Cardiac septum (tissue), 1 donor: ENCODE data around the gene TNFAIP6. TPM values are rescaled to one million over a fixed set of nuclear protein-coding genes. Genes with fewer than 3 reads are reported as not detected.

ENCODE experiments used
- DNase-seq: peaks from one replicate; pipeline ENCODE4 v3.0.0-alpha.2; 2020; ENCODE audit warnings: low spot score
- intact Hi-C: fragments of 100-400 bp; cut with DNase I; formaldehyde crosslinking; loops from one replicate; pipeline ENCODE4 v1.14.0; 2022
- total RNA-seq: library from RNA; stranded (reverse); fragmentation: NEBNext Ultra II Directional; extraction: Animal tissue kit (Norgen Biotek cat#: 25700); gene quantifications from one replicate; pipeline ENCODE4 v1.2.1, GENCODE V29; 2021
- donor health status: DM: no; HTN: no; CAD: no.

The TNFAIP6 gene
- total RNA-seq, 1 donor from 2014 or later: 4.9 TPM

GRCh38 chr2:151358166-151358970, 976 bp downstream of the TNFAIP6 start:
- DNase-seq: no peak
- intact Hi-C loops: no loop called here

- intact Hi-C loops: no loop called here
- no peak for DNase-seq
Observed at GRCh38 chr2:151359768-151360461, 2.5 kb downstream of the TNFAIP6 start.

GRCh38 chr2:151361674-151362370, 4.4 kb downstream of the TNFAIP6 start:
- intact Hi-C loops: no loop called here
- no peak for DNase-seq

- intact Hi-C loops: no loop called here
- no peak for DNase-seq
Observed at GRCh38 chr2:151363709-151364108, 6.3 kb downstream of the TNFAIP6 start.

GRCh38 chr2:151367571-151367970, 10.2 kb downstream of the TNFAIP6 start:
- intact Hi-C loops: no loop called here
- no peak for DNase-seq

- intact Hi-C loops: no loop called here
- no peak for DNase-seq
Observed at GRCh38 chr2:151374436-151374835, 17.0 kb downstream of the TNFAIP6 start.

GRCh38 chr2:151379169-151379568, 21.8 kb downstream of the TNFAIP6 start:
- intact Hi-C loops: no loop called here
- no peak for DNase-seq

GRCh38 chr2:151380580-151381235, 23.3 kb downstream of the TNFAIP6 start:
- DNase-seq: no peak
- intact Hi-C loops: no loop called here

GRCh38 chr2:151381266-151381665, 23.9 kb downstream of the TNFAIP6 start:
- intact Hi-C loops: no loop called here
- DNase-seq: no peak

- intact Hi-C loops: no loop called here
- no peak for DNase-seq
Observed at GRCh38 chr2:151388011-151388410, 30.6 kb downstream of the TNFAIP6 start.

- intact Hi-C loops: no loop called here
- DNase-seq: no peak
Observed at GRCh38 chr2:151391436-151391835, 34.0 kb downstream of the TNFAIP6 start.

GRCh38 chr2:151394509-151394908, 37.1 kb downstream of the TNFAIP6 start:
- no peak for DNase-seq
- intact Hi-C loops: no loop called here

- intact Hi-C loops: no loop called here
- no peak for DNase-seq
Observed at GRCh38 chr2:151395509-151396374, 38.4 kb downstream of the TNFAIP6 start.

GRCh38 chr2:151399981-151400380, 42.6 kb downstream of the TNFAIP6 start:
- intact Hi-C loops: loop anchor here (10.0 kb wide), 1 partner anchor 1805 kb away; no protein-coding TSS in a partner anchor
- no peak for DNase-seq

GRCh38 chr2:151401149-151401548, 43.8 kb downstream of the TNFAIP6 start:
- no peak for DNase-seq
- intact Hi-C loops: loop anchor here (10.0 kb wide), 1 partner anchor 1806 kb away; no protein-coding TSS in a partner anchor

GRCh38 chr2:151403914-151404313, 46.5 kb downstream of the TNFAIP6 start:
- intact Hi-C loops: loop anchor here (10.0 kb wide), 1 partner anchor 1809 kb away; no protein-coding TSS in a partner anchor
- no peak for DNase-seq

GRCh38 chr2:151405376-151405775, 48.0 kb downstream of the TNFAIP6 start:
- intact Hi-C loops: loop anchor here (10.0 kb wide), 1 partner anchor 1811 kb away; no protein-coding TSS in a partner anchor
- DNase-seq: no peak

GRCh38 chr2:151407281-151407680, 49.9 kb downstream of the TNFAIP6 start:
- intact Hi-C loops: loop anchor here (10.0 kb wide), 1 partner anchor 1812 kb away; no protein-coding TSS in a partner anchor
- DNase-seq: no peak
